Midbrain (tissue), 1 donor: ENCODE measurements around the gene TAF11L3.
"Not testable (repeated sequence)": the region's sequence is repeated elsewhere in the genome, so short reads cannot be mapped to it uniquely, and the experiment has no call there.

ENCODE experiments used
- DNase-seq: peaks from one replicate; lab custom pipeline; 2025; lab: John Stamatoyannopoulos, UW

The TAF11L3 gene

GRCh38 chr5:17518067-17518466, at the start of gene TAF11L3:
TSS of gene TAF11L3 (plus strand) at chr5:17518367.
- DNase-seq, result not testable (repeated sequence)

GRCh38 chr5:17470064-17470463, 48.1 kb upstream of the TAF11L3 start:
- no peak for DNase-seq

GRCh38 chr5:17475064-17475463, 43.1 kb upstream of the TAF11L3 start:
- not testable (repeated sequence) for DNase-seq

- DNase-seq, result no peak
These were observed 41.1 kb upstream of the TAF11L3 start for GRCh38 chr5:17477043-17477442.

- no peak for DNase-seq
These were observed 40.4 kb upstream of the TAF11L3 start for GRCh38 chr5:17477573-17478265.

DNA sequence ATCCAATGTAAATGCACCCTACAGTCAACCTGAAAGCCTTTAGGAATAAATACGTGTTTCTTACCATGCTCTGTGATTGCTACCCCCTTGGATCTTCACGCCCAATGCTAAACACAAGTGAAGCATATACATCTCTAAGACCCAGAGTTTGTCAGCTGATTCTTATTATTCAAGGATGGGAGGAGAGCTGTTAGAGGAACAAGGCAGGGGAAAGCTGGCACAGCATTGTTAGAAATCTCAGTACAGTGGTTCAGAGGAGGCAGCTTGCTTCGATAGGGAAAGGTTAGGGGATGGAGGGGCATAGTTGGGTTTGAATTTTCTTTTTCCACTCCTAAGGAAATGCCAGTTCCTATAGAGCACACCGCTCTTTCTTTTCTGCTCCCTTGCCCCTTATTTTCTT, 36.8 kb upstream of the TAF11L3 start:
- no peak for DNase-seq

DNA sequence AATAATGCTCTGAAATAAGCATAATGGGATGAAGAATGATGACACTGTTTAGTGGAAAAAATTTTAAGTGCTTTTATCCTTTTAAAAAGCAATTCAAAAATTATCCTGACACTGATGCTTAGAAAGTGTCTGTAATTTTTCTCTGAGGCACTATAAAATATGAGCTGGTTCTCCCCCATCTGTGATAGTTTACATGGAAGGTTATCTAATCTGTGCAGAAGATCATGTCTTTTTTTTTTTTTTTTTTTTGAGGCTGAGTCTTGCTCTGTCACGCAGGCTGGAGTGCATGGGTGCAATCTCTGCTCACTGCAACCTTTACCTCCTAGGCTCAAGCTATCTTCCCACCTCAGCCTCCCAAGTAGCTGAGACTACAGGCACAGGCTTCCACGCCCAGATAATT, 35.4 kb upstream of the TAF11L3 start:
- no peak for DNase-seq

DNA sequence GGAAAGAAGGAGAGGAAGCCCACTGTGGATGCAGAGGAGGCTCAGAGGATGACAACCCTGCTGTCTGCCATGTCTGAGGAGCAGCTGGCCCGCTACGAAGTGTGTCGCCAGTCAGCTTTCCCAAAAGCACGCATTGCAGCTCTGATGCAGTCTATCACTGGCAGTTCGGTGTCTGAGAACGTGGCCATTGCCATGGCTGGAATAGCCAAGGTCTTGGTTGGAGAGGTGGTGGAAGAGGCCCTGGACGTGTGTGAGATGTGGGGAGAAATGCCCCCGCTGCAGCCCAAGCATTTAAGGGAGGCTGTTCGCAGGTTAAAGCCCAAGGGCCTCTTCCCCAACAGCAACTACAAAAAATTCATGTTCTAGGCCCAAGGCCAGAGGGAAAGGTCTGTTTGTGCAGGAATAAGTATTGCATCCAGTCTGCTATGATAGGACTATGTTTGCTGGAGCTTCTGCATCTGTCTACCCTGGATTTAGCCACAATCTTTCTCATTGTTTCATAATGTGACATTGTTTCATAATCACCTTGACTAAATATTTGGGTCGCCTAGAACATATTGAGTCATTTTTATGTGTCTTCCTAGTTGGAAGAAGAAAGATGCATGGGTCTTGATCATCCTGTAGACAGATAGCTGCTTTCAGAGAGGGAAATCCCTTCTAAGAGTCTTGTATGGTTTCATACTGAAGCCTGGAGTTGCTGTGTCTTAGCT, 31.5 kb upstream of the TAF11L3 start:
- not testable (repeated sequence) for DNase-seq

DNA sequence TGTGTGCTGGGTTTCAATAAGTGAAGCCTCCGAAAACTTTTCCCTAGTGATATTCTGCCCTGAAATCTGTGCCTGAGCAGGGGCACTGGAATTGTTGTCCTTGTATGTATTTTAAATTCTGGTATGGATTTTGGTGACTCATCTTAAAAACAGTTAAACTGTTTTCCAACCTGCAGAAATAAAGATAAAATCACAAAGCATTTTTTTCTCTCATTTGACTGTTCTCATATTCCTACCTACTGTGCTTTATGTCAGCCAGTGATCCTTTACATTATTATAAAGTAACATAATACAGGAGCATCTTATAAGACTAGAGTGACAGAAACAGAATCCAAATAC, 31.0 kb upstream of the TAF11L3 start:
- DNase-seq, result no peak

- not testable (repeated sequence) for DNase-seq
These were observed 26.9 kb upstream of the TAF11L3 start for GRCh38 chr5:17491257-17491656.

DNA sequence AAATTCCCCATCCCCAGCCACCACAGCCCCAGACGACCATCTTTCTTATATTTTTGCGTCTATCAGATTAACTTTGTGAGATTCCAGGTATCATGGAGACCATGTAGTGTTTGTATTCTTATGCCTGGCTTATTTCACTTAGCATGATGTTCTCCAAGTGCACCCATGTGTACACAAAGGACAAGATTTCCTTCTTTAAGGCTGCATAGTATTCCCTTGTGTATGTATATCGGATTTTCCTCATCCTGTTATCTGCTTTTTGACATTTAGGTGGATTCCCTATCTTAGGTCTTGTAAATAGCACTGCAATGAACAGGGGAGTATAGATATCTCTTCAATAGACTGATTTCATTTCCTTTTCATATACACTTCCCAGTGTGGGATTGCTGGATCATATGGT, 25.4 kb upstream of the TAF11L3 start:
- no peak for DNase-seq

- DNase-seq, result no peak
These were observed 20.7 kb upstream of the TAF11L3 start for GRCh38 chr5:17497446-17497845.

- not testable (repeated sequence) for DNase-seq
These were observed 20.2 kb upstream of the TAF11L3 start, which contains the start of gene TAF11L2 for GRCh38 chr5:17497931-17498330. TSS of gene TAF11L2 (plus strand) at chr5:17498231.

DNA sequence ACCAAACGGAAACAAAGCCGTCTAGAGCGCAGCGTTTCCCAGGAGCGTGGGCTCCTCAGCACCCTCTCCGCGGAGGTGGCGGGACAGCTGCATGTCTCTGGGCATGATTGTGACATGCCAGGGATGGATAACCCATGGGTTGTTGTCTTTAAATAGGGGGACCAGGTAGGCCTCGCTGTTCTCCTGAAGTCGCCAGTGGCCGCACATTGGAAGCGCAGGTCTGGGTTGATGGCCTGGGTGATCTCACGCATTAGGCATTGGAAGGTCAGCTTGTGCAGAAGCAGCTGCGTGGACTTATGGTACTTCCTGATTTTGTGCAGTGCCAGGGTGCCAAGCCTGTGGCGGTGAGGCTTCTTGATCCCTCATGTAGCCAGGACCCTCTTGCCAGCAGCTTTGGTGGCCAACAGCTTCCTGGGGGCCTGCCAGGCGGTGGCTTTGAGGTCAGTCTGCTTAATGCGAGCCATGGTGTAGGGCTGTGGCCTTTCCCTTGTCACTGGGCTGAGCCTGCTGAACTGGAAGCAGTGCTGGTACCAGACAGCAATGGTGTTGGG, 6.3 kb upstream of the TAF11L3 start:
- DNase-seq, result no peak

- DNase-seq, result not testable (repeated sequence)
These were observed 641 bp upstream of the TAF11L3 start for GRCh38 chr5:17517526-17517925.

- DNase-seq, result not testable (repeated sequence)
These were observed 1.3 kb downstream of the TAF11L3 start for GRCh38 chr5:17519508-17519907.

DNA sequence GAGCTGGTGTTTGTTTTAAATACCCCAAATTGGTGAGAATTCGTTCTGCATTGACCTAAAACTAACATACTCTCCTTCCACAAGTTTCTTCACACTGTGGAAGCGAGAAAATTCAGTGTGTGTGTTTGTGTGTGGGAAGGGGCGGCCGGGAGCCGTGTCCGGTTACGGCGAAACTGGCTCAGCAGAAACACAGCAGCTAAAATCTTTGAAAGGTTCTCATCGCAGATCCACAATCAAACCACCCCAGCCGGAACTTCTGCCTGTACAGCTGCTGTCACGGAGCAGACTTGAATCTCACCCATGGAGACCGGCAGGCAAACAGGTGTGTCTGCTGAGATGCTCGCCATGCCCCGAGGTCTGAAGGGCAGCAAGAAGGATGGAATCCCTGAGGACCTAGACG, 3.3 kb downstream of the TAF11L3 start, which contains the start of gene TAF11L4:
TSS of gene TAF11L4 (plus strand) at position 301 of the 400 bp plus-strand sequence.
- not testable (repeated sequence) for DNase-seq

- not testable (repeated sequence) for DNase-seq
These were observed 6.8 kb downstream of the TAF11L3 start, which contains the start of gene TAF11L5 for GRCh38 chr5:17524935-17525334. TSS of gene TAF11L5 (plus strand) at chr5:17525235.

- DNase-seq, result not testable (repeated sequence)
These were observed 8.3 kb downstream of the TAF11L3 start for GRCh38 chr5:17526504-17526903.

GRCh38 chr5:17528369-17528768, 10.2 kb downstream of the TAF11L3 start, which contains the start of gene TAF11L6:
TSS of gene TAF11L6 (plus strand) at chr5:17528669.
- not testable (repeated sequence) for DNase-seq
